ENCODE measurements around the gene KIAA1958.
A peak's percentile ranks its signal among the peaks of the same experiment; 100 is the strongest.

The KIAA1958 gene

DNA sequence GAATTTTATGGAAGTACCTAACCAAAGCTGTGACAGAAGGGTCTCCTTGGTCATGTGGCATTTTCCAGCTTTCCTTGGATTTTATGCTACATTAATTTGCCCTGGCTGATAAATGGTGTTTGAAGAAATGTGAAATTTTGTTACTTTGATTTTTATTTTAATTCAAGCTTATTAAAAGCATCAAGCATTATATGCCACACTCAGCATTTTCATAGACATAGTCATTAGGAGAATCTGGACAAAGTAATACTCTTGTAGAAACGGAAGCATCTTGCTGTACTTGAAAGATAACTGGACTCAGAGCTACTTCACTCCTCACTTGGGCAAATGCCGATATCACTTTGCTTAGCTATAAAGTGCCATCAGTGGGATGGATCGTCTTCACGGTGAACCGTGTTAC, 177.1 kb downstream of the KIAA1958 start:
- no peaks in the 10 kb centered on the region for H4K20me1 ChIP-seq (ENCODE audit: insufficient read depth, low read length)
- no peak overlapping the region for H3K9ac ChIP-seq (ENCODE audit: low read length)
- H3K27me3 ChIP-seq (ENCODE audit: insufficient read depth, low read length), result no peaks in the 10 kb centered on the region
- no peaks in the 10 kb centered on the region for H3K9me2 ChIP-seq (ENCODE audit: low read depth, low read length)
- TF ChIP-seq, protein P1, sequence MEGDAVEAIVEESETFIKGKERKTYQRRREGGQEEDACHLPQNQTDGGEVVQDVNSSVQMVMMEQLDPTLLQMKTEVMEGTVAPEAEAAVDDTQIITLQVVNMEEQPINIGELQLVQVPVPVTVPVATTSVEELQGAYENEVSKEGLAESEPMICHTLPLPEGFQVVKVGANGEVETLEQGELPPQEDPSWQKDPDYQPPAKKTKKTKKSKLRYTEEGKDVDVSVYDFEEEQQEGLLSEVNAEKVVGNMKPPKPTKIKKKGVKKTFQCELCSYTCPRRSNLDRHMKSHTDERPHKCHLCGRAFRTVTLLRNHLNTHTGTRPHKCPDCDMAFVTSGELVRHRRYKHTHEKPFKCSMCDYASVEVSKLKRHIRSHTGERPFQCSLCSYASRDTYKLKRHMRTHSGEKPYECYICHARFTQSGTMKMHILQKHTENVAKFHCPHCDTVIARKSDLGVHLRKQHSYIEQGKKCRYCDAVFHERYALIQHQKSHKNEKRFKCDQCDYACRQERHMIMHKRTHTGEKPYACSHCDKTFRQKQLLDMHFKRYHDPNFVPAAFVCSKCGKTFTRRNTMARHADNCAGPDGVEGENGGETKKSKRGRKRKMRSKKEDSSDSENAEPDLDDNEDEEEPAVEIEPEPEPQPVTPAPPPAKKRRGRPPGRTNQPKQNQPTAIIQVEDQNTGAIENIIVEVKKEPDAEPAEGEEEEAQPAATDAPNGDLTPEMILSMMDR (IDR thresholded peaks at IDR 0.05; ENCODE audit: low read length), result no peak
- no peak for TF ChIP-seq EZH2 (IDR thresholded peaks at IDR 0.05; ENCODE audit: borderline replicate concordance, low read length)
- no peaks in the 10 kb centered on the region for H3K4me1 ChIP-seq (ENCODE audit: insufficient read depth, low read length, severe bottlenecking)
- H3K4me2 ChIP-seq (ENCODE audit: low read length), result no peak overlapping the region
- H3K9me3 ChIP-seq (ENCODE audit: low read length), result no peaks in the 10 kb centered on the region
- no peak overlapping the region for H2AFZ ChIP-seq (ENCODE audit: low read length)
- no peak overlapping the region for H3K4me3 ChIP-seq (ENCODE audit: low read depth, low read length, poor library complexity, severe bottlenecking)
- no peaks in the 10 kb centered on the region for H3K36me3 ChIP-seq (ENCODE audit: insufficient read depth, low read length)
- H3F3A ChIP-seq (ENCODE audit: insufficient read depth, low read length), result no peaks in the 10 kb centered on the region
- no peak overlapping the region for H3K27ac ChIP-seq (ENCODE audit: low read depth, low read length, poor library complexity, severe bottlenecking)
- no peaks in the 10 kb centered on the region for H3K79me2 ChIP-seq (ENCODE audit: insufficient read depth, low read length)

GRCh38 chr9:112664531-112664930, 177.9 kb downstream of the KIAA1958 start:
- H3K27ac ChIP-seq (ENCODE audit: low read depth, low read length, poor library complexity, severe bottlenecking), result no peak overlapping the region
- no peaks in the 10 kb centered on the region for H3K4me1 ChIP-seq (ENCODE audit: insufficient read depth, low read length, severe bottlenecking)
- H4K20me1 ChIP-seq (ENCODE audit: insufficient read depth, low read length), result no peaks in the 10 kb centered on the region
- no peak overlapping the region for H3K4me3 ChIP-seq (ENCODE audit: low read depth, low read length, poor library complexity, severe bottlenecking)
- no peak overlapping the region for H3K9ac ChIP-seq (ENCODE audit: low read length)
- no peak overlapping the region for H2AFZ ChIP-seq (ENCODE audit: low read length)
- H3F3A ChIP-seq (ENCODE audit: insufficient read depth, low read length), result no peaks in the 10 kb centered on the region
- no peak overlapping the region for H3K4me2 ChIP-seq (ENCODE audit: low read length)
- no peak for TF ChIP-seq EZH2 (IDR thresholded peaks at IDR 0.05; ENCODE audit: borderline replicate concordance, low read length)
- TF ChIP-seq, protein P1 (IDR thresholded peaks at IDR 0.05; ENCODE audit: low read length), result no peak
- H3K9me2 ChIP-seq (ENCODE audit: low read depth, low read length), result no peaks in the 10 kb centered on the region
- H3K27me3 ChIP-seq (ENCODE audit: insufficient read depth, low read length), result no peaks in the 10 kb centered on the region
- H3K36me3 ChIP-seq (ENCODE audit: insufficient read depth, low read length), result no peaks in the 10 kb centered on the region
- H3K79me2 ChIP-seq (ENCODE audit: insufficient read depth, low read length), result no peaks in the 10 kb centered on the region
- no peaks in the 10 kb centered on the region for H3K9me3 ChIP-seq (ENCODE audit: low read length)

- no peak overlapping the region for H3K4me2 ChIP-seq (ENCODE audit: low read length)
- H3K4me1 ChIP-seq (ENCODE audit: insufficient read depth, low read length, severe bottlenecking), result no peaks in the 10 kb centered on the region
- H2AFZ ChIP-seq (ENCODE audit: low read length), result no peak overlapping the region
- H3K9me3 ChIP-seq (ENCODE audit: low read length), result no peaks in the 10 kb centered on the region
- no peaks in the 10 kb centered on the region for H3K27me3 ChIP-seq (ENCODE audit: insufficient read depth, low read length)
- H3F3A ChIP-seq (ENCODE audit: insufficient read depth, low read length), result no peaks in the 10 kb centered on the region
- no peak overlapping the region for H3K27ac ChIP-seq (ENCODE audit: low read depth, low read length, poor library complexity, severe bottlenecking)
- no peak overlapping the region for H3K4me3 ChIP-seq (ENCODE audit: low read depth, low read length, poor library complexity, severe bottlenecking)
- H3K36me3 ChIP-seq (ENCODE audit: insufficient read depth, low read length), result no peaks in the 10 kb centered on the region
- H3K9me2 ChIP-seq (ENCODE audit: low read depth, low read length), result no peaks in the 10 kb centered on the region
- H3K9ac ChIP-seq (ENCODE audit: low read length), result no peak overlapping the region
- no peaks in the 10 kb centered on the region for H3K79me2 ChIP-seq (ENCODE audit: insufficient read depth, low read length)
- H4K20me1 ChIP-seq (ENCODE audit: insufficient read depth, low read length), result no peaks in the 10 kb centered on the region
- TF ChIP-seq, protein P1 (IDR thresholded peaks at IDR 0.05; ENCODE audit: low read length), result peak; percentile 44
- TF ChIP-seq EZH2 (IDR thresholded peaks at IDR 0.05; ENCODE audit: borderline replicate concordance, low read length), result no peak
Measured at GRCh38 chr9:112665347-112665746, 178.7 kb downstream of the KIAA1958 start.
